Stimulated activated CD8-positive, alpha-beta memory T cell treated with anti-CD3 and anti-CD28 coated beads, Interleukin-15, amount 100 ng/mL, for 4 hours (primary cell): Measurements from ENCODE around the gene CCDC157.
"Not testable (repeated sequence)": the region's sequence is repeated elsewhere in the genome, so short reads cannot be mapped to it uniquely, and the experiment has no call there.

ENCODE experiments used
- DNase-seq, 2 donors: peaks; one replicate each; pipeline ENCODE4 v3.0.0-alpha.2; 2020; ENCODE audit warnings: low read depth in 2 of 2

The CCDC157 gene

DNA sequence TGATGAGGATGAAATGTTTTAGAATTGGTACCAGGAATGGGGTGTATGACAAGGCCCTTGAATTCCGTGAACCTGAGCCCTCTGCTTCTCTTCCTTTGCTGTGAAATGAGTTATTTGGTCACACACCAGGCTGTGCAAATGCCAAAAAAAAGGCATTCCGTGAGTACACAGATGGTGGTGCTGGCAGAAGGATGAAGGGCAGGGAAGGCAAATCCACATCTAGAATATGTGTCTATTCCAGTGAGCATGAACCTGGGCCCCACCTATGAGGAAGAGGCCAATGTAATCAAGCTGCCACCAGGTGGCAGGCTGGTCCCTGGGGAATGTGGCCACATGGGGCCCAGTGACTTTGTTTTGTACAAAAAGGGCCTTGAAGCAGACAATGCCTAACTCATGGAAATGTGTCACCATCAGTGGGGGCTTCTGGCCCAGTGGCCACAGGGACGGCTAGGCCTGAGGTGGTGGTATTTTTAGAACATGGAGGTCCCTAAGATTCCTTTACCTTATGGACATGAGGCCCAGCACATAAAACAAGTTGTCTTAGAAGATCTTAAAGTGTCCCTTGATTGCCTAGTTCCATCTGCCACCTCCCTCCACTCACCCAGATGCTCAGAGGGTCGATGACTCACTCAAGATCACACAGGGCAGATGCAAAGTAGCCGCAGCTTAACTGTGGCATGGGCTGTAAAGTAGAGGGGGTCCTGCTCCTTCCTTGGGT lies 34.3 kb downstream of the CCDC157 start:
- peak; percentile 48 to 56 for DNase-seq

DNA sequence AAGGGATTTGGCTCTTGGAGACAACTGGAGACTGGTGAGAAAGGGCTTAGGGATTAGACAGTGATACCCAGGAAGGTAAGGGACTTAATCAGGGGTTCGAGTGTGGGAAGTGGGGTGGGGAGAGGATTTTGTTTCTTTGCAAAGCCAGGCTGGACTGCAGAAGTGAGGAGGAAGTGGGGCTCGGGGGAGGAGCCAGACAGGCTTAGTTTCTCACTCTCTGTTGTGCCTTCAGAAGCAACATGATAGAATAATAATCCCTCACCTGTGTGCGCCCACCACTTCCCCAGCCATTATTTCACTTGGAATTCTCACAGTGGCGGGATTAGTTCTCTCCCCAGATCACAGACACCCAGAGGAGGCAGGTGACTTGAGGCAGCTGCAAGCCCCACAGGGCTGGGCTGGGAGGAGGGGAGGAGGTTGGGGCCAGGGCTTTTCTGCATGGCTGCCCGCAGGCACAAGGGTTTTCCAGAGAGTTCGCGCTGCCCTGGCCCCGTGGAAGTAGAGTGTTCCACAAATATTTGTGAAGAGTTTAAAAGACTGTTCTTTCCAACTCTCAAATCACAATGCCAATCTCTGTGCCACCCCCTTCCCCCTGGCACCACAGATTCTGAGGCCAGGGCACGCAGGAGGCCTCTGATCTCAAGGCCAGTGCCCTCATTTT lies 36.0 kb downstream of the CCDC157 start:
- DNase-seq, result no peak

DNA sequence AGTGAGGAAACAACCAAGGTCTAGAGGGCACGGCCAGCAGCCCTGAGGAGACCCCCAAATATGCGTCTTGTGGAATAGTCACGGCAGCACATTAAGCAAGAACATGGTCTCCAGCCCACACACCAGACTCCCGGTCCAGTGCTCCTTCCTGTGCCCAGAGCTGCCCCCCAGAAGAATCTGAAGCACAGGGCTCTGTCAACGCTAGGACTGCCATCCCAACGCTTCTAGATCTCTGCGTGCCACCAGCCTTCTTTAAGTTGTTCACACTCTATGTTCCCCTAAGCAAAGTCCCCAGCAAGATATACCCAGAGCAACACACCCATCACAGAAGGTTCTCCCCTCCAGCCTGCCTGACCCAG lies 36.5 kb downstream of the CCDC157 start:
- DNase-seq, result no peak

DNA sequence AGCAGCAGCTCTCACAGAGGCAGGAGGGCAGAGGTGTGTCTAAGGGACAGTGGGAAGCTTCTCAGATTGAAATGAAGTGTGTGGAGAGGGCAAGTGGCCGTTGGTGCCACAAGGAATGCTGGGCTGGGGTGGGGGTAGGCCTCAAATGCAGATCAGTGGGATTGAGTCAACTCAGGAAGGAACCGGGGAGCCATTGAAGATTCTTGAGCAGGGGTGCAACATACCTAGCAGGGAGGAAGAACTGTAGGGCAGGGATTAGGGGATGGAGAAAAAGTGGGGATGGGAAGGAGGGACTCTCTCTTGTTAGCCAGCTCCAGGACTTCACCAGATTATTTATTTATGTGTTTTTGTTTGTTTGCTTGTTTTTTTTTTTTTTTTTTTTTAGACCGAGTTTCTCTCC lies 37.1 kb downstream of the CCDC157 start:
- DNase-seq, result no peak

- peak; percentile 16 to 19 for DNase-seq
Observed at GRCh38 chr22:30396871-30397655, 40.3 kb downstream of the CCDC157 start, which contains the start of gene SEC14L2. Gene SEC14L2 (plus strand): TSS chr22:30397018. CDS start chr22:30397117, 99 bp downstream.

DNA sequence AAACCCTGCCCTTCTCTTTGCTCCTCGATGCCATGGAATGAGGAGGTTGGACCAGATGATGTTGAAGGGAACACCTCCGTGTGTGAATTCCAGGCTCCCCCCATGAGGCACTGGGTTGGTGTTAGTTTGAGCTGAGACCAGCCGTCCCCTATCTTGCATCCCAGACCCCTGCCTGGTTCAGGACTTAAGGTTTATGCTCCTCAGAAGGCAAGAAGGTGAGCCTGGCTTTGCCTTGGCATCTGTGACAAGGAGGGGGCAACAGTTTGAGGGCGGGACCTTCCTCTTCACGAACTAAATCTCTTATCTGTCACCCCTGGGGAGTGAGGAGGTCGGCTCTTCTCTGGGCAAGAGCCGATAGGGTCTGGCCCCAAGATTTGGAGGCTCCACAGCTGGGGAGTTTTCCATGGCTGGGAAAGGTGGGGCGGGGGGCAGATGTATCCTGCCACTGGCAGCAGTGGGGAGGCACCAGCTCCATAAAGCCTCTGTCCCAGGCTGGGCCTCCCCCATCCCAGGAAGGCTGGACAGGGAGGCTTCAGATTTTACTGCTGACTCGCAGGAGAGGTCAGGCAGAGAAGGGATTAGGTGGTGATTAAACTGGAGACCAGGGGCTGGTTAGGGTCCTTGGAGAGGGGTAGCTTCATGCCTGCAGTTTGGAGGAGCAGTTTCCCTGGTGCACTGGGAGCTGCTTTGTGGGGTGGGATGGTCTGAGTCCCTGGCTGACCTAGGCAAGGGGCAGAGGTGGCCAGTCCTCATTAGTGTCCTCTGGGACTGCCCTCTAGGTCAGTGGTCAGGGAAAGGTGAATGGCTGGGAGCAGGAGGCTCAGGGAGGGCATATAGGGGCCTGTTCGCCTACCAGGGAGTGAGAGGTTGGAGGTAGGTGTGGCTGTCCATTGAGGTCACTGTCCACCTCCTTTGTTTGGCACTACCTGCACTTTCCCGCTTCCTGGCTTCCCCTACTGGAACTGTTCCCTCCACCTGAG lies 41.1 kb downstream of the CCDC157 start:
- no peak for DNase-seq

DNA sequence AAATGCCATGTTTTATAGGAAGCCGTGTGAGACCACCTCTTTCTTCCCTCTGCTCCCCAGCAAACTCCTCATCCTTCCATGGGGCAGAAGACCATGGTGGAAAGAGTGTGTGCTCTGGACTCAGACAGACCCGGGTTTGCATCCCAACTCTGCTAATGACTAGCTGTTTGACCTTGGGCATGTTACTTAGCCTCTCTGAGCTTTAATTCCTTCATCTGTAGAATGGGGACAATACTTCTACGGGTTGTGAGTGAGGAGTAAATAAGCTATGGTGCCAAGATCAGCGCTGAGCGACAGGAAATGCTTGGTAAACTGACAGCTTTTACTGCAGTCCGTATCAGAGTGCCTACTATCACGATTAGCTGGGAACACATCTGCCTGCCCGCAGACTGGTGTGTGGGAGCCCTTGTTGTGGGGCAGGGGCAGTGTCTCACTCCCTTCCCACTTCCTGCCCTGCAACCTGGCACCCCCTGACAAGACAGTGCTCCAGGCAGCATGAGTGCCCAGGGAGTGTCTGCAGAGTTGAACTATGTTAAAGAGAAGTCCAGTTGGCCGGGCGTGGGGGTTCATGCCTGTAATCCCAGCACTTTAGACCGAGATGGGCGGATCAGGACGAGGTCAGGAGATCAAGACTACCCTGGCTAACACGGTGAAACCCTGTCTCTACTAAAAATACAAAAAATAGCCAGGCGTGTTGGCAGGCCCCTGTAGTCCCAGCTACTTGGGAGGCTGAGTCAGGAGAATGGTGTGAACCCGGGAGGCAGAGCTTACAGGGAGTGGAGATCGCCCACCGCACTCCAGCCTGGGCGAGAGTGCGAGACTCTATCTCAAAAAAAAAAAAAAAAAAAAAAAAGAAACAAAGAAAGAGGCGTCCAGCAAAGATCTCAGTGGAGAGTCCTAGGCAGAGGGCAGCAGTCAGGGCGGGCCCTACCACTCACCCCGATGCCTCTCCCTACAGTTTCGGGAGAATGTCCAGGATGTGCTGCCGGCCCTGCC lies 42.2 kb downstream of the CCDC157 start:
- no peak for DNase-seq

GRCh38 chr22:30399718-30400117 lies 42.9 kb downstream of the CCDC157 start:
- DNase-seq, result no peak

DNA sequence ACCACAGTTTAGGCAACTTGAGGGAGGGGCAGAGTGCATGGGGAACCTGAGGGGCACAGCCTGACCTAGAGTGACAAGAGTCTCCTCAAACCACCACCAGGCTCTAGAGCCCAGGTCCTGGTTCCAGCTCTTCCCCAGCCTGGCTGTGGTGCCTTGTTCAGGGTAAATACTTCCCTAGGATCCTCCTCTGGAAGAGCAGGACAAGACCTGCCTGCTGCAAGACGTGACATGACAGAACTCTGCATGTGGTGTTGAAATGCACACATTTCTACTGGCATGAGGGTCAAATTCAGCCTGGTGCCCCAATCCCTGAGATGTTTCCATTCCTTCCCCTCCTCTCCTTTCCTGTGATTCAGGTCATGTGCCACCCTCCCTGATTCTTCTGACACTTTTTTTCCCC lies 43.4 kb downstream of the CCDC157 start:
- DNase-seq, result no peak

GRCh38 chr22:30401024-30401423 lies 44.2 kb downstream of the CCDC157 start:
- not testable (repeated sequence) for DNase-seq

GRCh38 chr22:30402028-30402765 lies 45.4 kb downstream of the CCDC157 start:
- no peak for DNase-seq

DNA sequence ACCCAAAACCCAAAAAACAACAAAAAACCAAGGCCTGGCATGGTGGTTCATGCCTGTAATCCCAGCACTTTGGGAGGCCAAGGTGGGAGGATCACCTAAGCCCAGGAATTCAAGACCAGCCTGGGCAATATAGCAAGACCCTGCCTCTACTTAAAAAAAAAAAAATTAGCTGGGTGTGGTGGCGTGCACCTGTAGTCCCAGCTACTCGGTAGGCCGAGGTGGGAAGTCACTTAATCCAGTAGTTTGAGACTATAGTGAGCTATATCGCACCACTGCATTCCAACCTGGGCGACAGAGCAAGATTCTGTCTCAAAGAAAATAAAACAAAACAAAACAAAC lies 45.9 kb downstream of the CCDC157 start:
- not testable (repeated sequence) for DNase-seq

DNA sequence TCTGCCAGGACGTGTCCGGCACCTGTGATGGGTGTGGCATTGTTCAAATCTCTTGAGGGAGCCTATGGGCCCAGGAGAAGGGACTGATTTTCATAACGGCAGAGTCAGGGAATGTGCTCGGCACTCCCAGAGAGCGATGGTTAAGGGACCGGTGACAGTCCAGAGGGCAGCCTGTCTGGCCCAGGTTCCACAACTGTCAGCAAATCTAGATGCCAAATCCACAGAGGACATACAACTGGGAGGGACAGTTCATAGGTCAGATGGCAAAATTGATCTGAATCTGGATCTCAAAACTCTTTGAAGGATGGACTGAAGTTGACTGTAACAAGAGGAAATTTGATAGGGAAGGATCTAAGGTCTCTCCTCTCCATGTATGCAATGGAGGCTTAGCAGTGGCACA lies 47.5 kb downstream of the CCDC157 start:
- no peak for DNase-seq

DNA sequence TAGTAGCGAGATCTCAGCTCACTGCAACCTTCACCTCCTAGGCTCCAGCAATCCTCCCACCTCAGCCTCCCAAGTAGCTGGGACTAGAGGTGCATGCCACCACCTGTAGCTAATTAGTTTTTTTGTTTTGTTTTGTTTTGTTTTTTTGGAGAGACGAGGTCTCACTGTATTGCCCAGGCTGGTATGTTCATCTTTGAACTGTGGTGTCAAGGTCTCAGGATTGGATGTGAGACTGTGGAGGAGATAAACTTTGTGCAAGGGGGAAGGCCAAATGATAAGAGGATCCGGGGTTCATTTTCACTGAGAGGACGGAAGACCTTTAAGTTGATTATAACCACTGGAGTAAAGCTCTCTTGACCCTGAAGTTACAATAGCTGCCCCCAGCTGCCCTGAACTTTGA lies 48.9 kb downstream of the CCDC157 start:
- no peak for DNase-seq

DNA sequence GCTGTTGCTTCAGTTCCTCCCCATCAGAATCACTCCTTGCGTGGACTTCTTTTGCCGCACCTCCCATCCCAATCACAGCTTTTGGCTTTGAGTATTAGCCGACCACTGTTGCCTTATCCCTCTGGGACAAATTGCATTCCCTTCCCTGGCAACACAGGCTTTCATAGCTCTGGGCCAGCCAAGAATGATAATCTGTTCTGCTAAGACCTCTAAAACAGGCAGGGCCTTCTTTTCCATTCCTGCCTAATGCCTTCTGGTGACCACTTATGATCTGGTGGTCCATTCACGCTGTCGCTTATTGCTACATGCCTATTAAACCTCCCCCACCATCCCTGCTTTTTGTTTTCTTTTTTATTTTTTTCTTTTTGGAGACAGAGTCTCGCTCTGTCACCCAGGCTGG lies 49.6 kb downstream of the CCDC157 start:
- DNase-seq, result no peak

DNA sequence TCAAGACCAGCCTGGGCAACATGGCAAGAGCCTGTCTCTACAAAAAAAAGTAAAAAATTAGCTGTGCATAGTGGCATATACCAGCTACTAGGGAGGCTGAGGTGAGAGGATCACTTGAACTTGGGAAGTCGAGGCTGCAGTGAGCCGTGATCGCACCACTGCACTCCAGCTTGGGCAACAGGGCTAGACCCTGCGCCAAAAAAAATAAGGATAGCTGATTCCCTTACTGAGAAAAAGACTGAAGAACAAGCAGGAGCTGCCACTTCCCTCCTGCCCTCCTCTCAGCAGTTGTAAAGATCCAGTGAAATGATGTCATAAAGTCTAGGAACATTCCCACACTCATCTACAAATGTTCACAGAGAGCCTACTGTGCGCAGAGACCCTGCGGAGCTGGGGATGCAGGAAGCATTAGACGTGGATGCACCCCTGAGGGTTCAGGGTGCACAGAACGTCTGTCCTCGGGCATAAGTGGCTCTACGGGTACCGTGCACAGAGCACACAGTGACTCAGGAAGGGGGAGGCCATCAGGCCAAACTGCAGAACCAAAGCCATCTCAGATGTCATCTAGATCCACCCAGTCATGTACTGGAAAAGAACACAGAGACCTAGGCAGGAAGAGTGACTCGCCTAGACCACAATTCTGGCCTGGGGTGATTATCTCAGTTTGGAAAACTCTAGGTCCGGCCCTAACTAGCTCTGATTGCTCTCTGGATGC lies 51.7 kb downstream of the CCDC157 start:
- DNase-seq, result no peak

DNA sequence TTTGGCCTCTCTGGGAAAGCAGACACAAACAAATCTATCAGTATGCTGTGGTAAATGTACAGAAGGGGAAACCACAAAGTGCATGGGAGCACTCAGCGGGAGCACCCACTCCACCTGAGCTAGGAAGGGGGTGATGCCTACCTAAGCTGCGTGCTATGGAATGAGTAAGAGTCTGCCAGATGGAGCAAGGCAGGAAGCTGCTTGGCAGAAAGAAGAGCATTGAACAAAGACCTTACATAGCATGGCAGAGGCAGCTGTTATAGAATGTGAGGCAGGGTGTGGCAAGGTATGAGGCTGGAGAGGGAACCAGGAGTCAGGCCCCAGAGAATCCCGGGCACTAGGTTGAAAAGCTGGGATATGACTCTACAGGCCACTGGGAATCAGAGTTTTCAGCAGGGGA lies 55.0 kb downstream of the CCDC157 start:
- DNase-seq, result no peak

GRCh38 chr22:30413001-30413400 lies 56.2 kb downstream of the CCDC157 start:
- no peak for DNase-seq
